K562 (cell line): ENCODE data around the gene KRTCAP2. TPM values are rescaled to one million over a fixed set of nuclear protein-coding genes. Genes with fewer than 3 reads are reported as not detected.

ENCODE experiments used
- CBFA2T2 ChIP-seq: fragments of 450-650 bp; conservative IDR thresholded peaks from 2 replicates; pipeline ENCODE4 v1.6.1; 2017; ENCODE audit warnings: mild to moderate bottlenecking
- CXXC5 ChIP-seq: fragments of 250-450 bp; sonication (Bioruptor Pico); IDR thresholded peaks from 2 replicates; pipeline ENCODE4 v1.8.0; 2022; ENCODE audit warnings: inconsistent platforms, mild to moderate bottlenecking, moderate library complexity
- GABPA ChIP-seq: fragments of 200-800 bp; sonication (Bioruptor generic); conservative IDR thresholded peaks from 2 replicates; pipeline ENCODE4 v1.6.1; 2016; ENCODE audit warnings: low read depth, missing genetic modification characterization, missing compliant biosample characterization
- HCFC1 ChIP-seq: IDR thresholded peaks from 2 replicates; pipeline ENCODE4 v1.6.1; 2012; ENCODE audit warnings: low read depth, low read length, improper control_type of control experiment
- MTA2 ChIP-seq: fragments of 450-650 bp; IDR thresholded peaks from 2 replicates; pipeline ENCODE4 v1.6.1; 2016; ENCODE audit warnings: low read depth
- NCOA2 ChIP-seq, 2 experiments: fragments of 450-650 bp; IDR thresholded peaks; 2 replicates each; pipeline ENCODE4 v1.6.1; 2018; ENCODE audit warnings: mild to moderate bottlenecking in 2 of 2, moderate library complexity in 1 of 2; ENCODE audit not compliant: partially characterized antibody in 2 of 2
- NFE2L1 ChIP-seq: fragments of 450-650 bp; IDR thresholded peaks from 2 replicates; pipeline ENCODE4 v1.6.1; 2016; ENCODE audit warnings: missing genetic modification characterization, low read depth, mild to moderate bottlenecking, missing compliant biosample characterization, moderate library complexity, borderline replicate concordance
- RCOR1 ChIP-seq, 2 experiments: IDR thresholded peaks; 2 replicates each; pipeline ENCODE4 v1.6.1; 2012; ENCODE audit warnings: low read depth in 2 of 2, low read length in 2 of 2, borderline replicate concordance in 1 of 2, improper control_type of control experiment in 1 of 2
- RFX7 ChIP-seq: fragments of 250-450 bp; sonication (Bioruptor Pico); IDR thresholded peaks from 2 replicates; pipeline ENCODE4 v1.5.1; 2021; ENCODE audit warnings: mild to moderate bottlenecking
- ZBTB17 ChIP-seq: fragments of 450-650 bp; formaldehyde crosslinking; IDR thresholded peaks from 2 replicates; pipeline ENCODE4 v1.4.0; 2020; ENCODE audit warnings: mild to moderate bottlenecking
- ZNF431 ChIP-seq: sonication (generic); formaldehyde crosslinking; IDR thresholded peaks from 2 replicates; pipeline ENCODE4 v1.8.0; 2022; ENCODE audit warnings: mild to moderate bottlenecking, missing genetic modification reagents
- ZNF584 ChIP-seq: fragments of 200-800 bp; sonication (Bioruptor generic); IDR thresholded peaks from 2 replicates; pipeline ENCODE4 v1.6.1; 2016; ENCODE audit warnings: low read depth, mild to moderate bottlenecking, missing genetic modification characterization, missing compliant biosample characterization
- ZNF75A ChIP-seq: fragments of 450-650 bp; formaldehyde crosslinking; IDR thresholded peaks from 2 replicates; pipeline ENCODE4 v1.4.0; 2020; ENCODE audit warnings: mild to moderate bottlenecking
- polyA plus RNA-seq, 8 experiments: library from polyadenylated mRNA; depleted of rRNA in 4 of 8; stranded (reverse) in 5 of 8; unstranded in 3 of 8; fragments of >200 nt; fragmentation: Nextera tagmentation in 2 of 8; fragmentation: Illumina TruSeq in 1 of 8; extraction: Ambion mirVana in 2 of 8; extraction: Trizol in 1 of 8; gene quantifications; 2 replicates each; pipeline versions ENCODE4 v1.2.1 to v1.2.3, GENCODE V29; 2011 to 2014; ENCODE audit warnings: inconsistent platforms in 1 of 8, missing spikeins in 1 of 8
- total RNA-seq, 7 experiments: library from RNA; depleted of rRNA in 6 of 7; stranded (reverse); fragments of >200 nt in 6 of 7; fragmentation: Illumina TruSeq in 2 of 7; extraction: Trizol in 2 of 7; gene quantifications; 2 replicates each; pipeline versions ENCODE4 v1.2.1 to v1.2.3, GENCODE V29; 2011 to 2021; ENCODE audit warnings: low replicate concordance in 1 of 7
- TF ChIP-seq, protein P1 (sequence below), 2 experiments: fragments of 450-650 bp in 1 of 2; sonication (generic) in 1 of 2; formaldehyde crosslinking in 1 of 2; IDR thresholded peaks; 2 replicates each; pipeline versions ENCODE4 v1.7.1 to v1.9.0; 2016 to 2022; ENCODE audit warnings: inconsistent platforms in 1 of 2, mild to moderate bottlenecking in 1 of 2, missing genetic modification reagents in 1 of 2
- TF ChIP-seq, protein P2 (sequence below): sonication (generic); formaldehyde crosslinking; IDR thresholded peaks from 2 replicates; pipeline ENCODE4 v1.9.0; 2022; ENCODE audit warnings: mild to moderate bottlenecking, missing genetic modification reagents
- TF ChIP-seq, protein P3 (sequence below): sonication (generic); formaldehyde crosslinking; IDR thresholded peaks from 2 replicates; pipeline ENCODE4 v1.8.0; 2023; ENCODE audit warnings: mild to moderate bottlenecking, missing genetic modification reagents

KRTCAP2 gene
- total and polyA plus RNA-seq, 9 of the 15 experiments (the other 6 are each of a cell fraction or from before 2014, with no cell fraction given) = 126 to 436 (median 244) TPM

DNA sequence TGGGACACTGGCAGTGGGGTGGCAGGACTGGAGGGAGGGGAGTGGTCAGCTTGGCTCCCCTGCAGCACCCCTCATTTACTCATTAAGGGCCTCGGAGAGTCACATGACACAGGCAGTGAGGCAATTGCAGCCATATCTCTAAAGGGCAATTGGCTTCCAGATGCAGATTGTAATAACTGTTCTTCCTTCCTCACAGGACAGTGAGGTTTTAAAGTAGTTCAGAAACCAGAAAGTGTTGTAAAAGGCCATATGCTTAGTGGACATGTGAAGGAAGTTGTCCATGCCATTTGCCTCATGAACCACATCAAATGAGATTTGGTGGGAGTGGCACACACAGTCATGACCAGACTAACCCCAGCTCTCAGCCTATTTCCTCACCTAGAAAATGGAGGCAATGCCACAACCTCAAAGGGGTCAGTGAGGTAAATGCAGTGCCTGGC lies 46.5 kb upstream of the KRTCAP2 start (continued):
- no peak for TF ChIP-seq MTA2
- no peak for TF ChIP-seq ZNF75A
- TF ChIP-seq, protein P1, sequence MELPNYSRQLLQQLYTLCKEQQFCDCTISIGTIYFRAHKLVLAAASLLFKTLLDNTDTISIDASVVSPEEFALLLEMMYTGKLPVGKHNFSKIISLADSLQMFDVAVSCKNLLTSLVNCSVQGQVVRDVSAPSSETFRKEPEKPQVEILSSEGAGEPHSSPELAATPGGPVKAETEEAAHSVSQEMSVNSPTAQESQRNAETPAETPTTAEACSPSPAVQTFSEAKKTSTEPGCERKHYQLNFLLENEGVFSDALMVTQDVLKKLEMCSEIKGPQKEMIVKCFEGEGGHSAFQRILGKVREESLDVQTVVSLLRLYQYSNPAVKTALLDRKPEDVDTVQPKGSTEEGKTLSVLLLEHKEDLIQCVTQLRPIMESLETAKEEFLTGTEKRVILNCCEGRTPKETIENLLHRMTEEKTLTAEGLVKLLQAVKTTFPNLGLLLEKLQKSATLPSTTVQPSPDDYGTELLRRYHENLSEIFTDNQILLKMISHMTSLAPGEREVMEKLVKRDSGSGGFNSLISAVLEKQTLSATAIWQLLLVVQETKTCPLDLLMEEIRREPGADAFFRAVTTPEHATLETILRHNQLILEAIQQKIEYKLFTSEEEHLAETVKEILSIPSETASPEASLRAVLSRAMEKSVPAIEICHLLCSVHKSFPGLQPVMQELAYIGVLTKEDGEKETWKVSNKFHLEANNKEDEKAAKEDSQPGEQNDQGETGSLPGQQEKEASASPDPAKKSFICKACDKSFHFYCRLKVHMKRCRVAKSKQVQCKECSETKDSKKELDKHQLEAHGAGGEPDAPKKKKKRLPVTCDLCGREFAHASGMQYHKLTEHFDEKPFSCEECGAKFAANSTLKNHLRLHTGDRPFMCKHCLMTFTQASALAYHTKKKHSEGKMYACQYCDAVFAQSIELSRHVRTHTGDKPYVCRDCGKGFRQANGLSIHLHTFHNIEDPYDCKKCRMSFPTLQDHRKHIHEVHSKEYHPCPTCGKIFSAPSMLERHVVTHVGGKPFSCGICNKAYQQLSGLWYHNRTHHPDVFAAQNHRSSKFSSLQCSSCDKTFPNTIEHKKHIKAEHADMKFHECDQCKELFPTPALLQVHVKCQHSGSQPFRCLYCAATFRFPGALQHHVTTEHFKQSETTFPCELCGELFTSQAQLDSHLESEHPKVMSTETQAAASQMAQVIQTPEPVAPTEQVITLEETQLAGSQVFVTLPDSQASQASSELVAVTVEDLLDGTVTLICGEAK (IDR thresholded peaks at IDR 0.05) = no peak
- TF ChIP-seq, protein P1 (CRISPR knock-in tag; IDR thresholded peaks at IDR 0.05) = no peak
- TF ChIP-seq, protein P2, sequence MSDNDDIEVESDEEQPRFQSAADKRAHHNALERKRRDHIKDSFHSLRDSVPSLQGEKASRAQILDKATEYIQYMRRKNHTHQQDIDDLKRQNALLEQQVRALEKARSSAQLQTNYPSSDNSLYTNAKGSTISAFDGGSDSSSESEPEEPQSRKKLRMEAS (CRISPR knock-in tag) = no peak
- 0 out of 2 replicates have a peak, but pooled peaks have one; percentile 26 for TF ChIP-seq ZBTB17 (CRISPR knock-in tag)
- TF ChIP-seq, protein P3, sequence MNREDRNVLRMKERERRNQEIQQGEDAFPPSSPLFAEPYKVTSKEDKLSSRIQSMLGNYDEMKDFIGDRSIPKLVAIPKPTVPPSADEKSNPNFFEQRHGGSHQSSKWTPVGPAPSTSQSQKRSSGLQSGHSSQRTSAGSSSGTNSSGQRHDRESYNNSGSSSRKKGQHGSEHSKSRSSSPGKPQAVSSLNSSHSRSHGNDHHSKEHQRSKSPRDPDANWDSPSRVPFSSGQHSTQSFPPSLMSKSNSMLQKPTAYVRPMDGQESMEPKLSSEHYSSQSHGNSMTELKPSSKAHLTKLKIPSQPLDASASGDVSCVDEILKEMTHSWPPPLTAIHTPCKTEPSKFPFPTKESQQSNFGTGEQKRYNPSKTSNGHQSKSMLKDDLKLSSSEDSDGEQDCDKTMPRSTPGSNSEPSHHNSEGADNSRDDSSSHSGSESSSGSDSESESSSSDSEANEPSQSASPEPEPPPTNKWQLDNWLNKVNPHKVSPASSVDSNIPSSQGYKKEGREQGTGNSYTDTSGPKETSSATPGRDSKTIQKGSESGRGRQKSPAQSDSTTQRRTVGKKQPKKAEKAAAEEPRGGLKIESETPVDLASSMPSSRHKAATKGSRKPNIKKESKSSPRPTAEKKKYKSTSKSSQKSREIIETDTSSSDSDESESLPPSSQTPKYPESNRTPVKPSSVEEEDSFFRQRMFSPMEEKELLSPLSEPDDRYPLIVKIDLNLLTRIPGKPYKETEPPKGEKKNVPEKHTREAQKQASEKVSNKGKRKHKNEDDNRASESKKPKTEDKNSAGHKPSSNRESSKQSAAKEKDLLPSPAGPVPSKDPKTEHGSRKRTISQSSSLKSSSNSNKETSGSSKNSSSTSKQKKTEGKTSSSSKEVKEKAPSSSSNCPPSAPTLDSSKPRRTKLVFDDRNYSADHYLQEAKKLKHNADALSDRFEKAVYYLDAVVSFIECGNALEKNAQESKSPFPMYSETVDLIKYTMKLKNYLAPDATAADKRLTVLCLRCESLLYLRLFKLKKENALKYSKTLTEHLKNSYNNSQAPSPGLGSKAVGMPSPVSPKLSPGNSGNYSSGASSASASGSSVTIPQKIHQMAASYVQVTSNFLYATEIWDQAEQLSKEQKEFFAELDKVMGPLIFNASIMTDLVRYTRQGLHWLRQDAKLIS = no peak
- TF ChIP-seq ZNF431 (CRISPR knock-in tag) = no peak
- TF ChIP-seq RCOR1 (IDR thresholded peaks at IDR 0.05; ENCODE audit: borderline replicate concordance in 1 of 2, low read depth in 2 of 2, low read length in 2 of 2) = no peak
- no peak for TF ChIP-seq NCOA2 (IDR thresholded peaks at IDR 0.05; ENCODE audit: partially characterized antibody in 2 of 2)
- peak; percentile 80 for TF ChIP-seq HCFC1
- TF ChIP-seq NFE2L1 (tag) = no peak
- TF ChIP-seq ZNF584 = 0 out of 2 replicates have a peak, but pooled peaks have one; percentile 16
- TF ChIP-seq GABPA = peak; percentile 28
- TF ChIP-seq RFX7 (CRISPR knock-in tag) = no peak
- peak; percentile 17; the same call in 1 of the 2 replicates for TF ChIP-seq CXXC5 (CRISPR knock-in tag)
- TF ChIP-seq CBFA2T2 = peak; percentile 80
